ENCODE data around the gene CD38. TPM values are rescaled to one million over a fixed set of nuclear protein-coding genes. Genes with fewer than 3 reads are reported as not detected.

Gene CD38
- polyA plus RNA-seq, 2 of the 4 experiments (the other 2 are of a cell fraction) = 7.8 to 12.4 TPM

GRCh38 chr4:15771216-15772058, 6.7 kb upstream of the CD38 start:
- Histone ChIP-seq H3K4me1 (peaks cover 36% of the 10 kb centered on the region), H3K27ac (no peak overlapping the region; a peak in 1 of 6 replicates), H3K4me2 (no peak overlapping the region), H3K9me3 (no peaks in the 10 kb centered on the region), H3K4me3 (no peak overlapping the region)
- ChIA-PET POLR2A (no interaction called here), CTCF (interaction anchor here (1.0 to 2.0 kb wide), 2 partner anchors 15 to 66 kb away, joined by 3 to 6 read pairs; no protein-coding TSS in a partner anchor)
- ATAC-seq (no peak), DNase-seq (ENCODE audit: low read depth in 1 of 2, low spot score in 1 of 2) (no peak), FAIRE-seq (no peak)
- 54% methylated on average over 3 of the region's 3 CpGs for WGBS (ENCODE audit: missing lambda C conversion rate)
- TF ChIP-seq RAD21 (conservative IDR thresholded peaks at IDR 0.05 in 1 of 2, IDR thresholded peaks at IDR 0.05 in 1 of 2) = no peak
- no peak for TF ChIP-seq ZSCAN20 (CRISPR knock-in tag; IDR thresholded peaks at IDR 0.05)
- no peak for TF ChIP-seq MYC (IDR thresholded peaks at IDR 0.05; ENCODE audit: borderline replicate concordance, low read length)
- no peak for TF ChIP-seq PBX3 (IDR thresholded peaks at IDR 0.05)
- no peak for TF ChIP-seq MAZ (IDR thresholded peaks at IDR 0.05; ENCODE audit: borderline replicate concordance, low read depth, low read length)
- TF ChIP-seq CHD4 (IDR thresholded peaks at IDR 0.05; ENCODE audit: borderline replicate concordance) = no peak
- TF ChIP-seq RARB (CRISPR knock-in tag; IDR thresholded peaks at IDR 0.05) = no peak
- TF ChIP-seq JUNB (IDR thresholded peaks at IDR 0.05) = no peak
- no peak for TF ChIP-seq HES2 (IDR thresholded peaks at IDR 0.05)
- no peak for TF ChIP-seq KDM1A (IDR thresholded peaks at IDR 0.05; ENCODE audit: low read depth)
- TF ChIP-seq SREBF2 (IDR thresholded peaks at IDR 0.05) = no peak
- no peak for TF ChIP-seq HOXA7 (CRISPR knock-in tag; IDR thresholded peaks at IDR 0.05)
- TF ChIP-seq ATOH8 (CRISPR knock-in tag; IDR thresholded peaks at IDR 0.05; ENCODE audit: low read depth) = no peak
- no peak for TF ChIP-seq RFX5 (IDR thresholded peaks at IDR 0.05)
- no peak for TF ChIP-seq NPAS2 (CRISPR knock-in tag; IDR thresholded peaks at IDR 0.05; ENCODE audit: borderline replicate concordance)
- TF ChIP-seq RNF2 (IDR thresholded peaks at IDR 0.05; ENCODE audit: borderline replicate concordance, low read depth) = no peak
- TF ChIP-seq HOXB13 (CRISPR knock-in tag; IDR thresholded peaks at IDR 0.05; ENCODE audit: low read depth) = no peak

GRCh38 chr4:15774020-15774420, 4.1 kb upstream of the CD38 start:
- peak overlapping the region; percentile 62 to 67; a peak in 5 of 6 replicates for H3K27ac ChIP-seq
- ChIA-PET CTCF (interaction anchor here (1.1 to 1.9 kb wide), 3 partner anchors 182 to 425 kb away, joined by 3 to 6 read pairs (median 4); no protein-coding TSS in a partner anchor), POLR2A (no interaction called here)
- FAIRE-seq = no peak
- peak overlapping the region; percentile 56 for H3K4me2 ChIP-seq
- no peaks in the 10 kb centered on the region for H3K9me3 ChIP-seq
- H3K4me1 ChIP-seq = peaks cover 39% of the 10 kb centered on the region
- ATAC-seq = peak; percentile 79 to 82
- WGBS (ENCODE audit: missing lambda C conversion rate) = 10% methylated on average over 4 of the region's 4 CpGs
- peak; percentile 15 to 94 for DNase-seq (ENCODE audit: low read depth in 1 of 2, low spot score in 1 of 2)
- no peak overlapping the region for H3K4me3 ChIP-seq
- TF ChIP-seq HOXB13 (CRISPR knock-in tag; IDR thresholded peaks at IDR 0.05; ENCODE audit: low read depth) (peak; percentile 44; the same call in 1 of the 2 replicates), ZNF302 (CRISPR knock-in tag; IDR thresholded peaks at IDR 0.05) (peak; percentile 52; the same call in 1 of the 2 replicates), HOXB5 (CRISPR knock-in tag; IDR thresholded peaks at IDR 0.05) (peak; percentile 76), GATA3 (IDR thresholded peaks at IDR 0.05; ENCODE audit: borderline replicate concordance) (peak; percentile 54; the same call in 1 of the 2 replicates), FOSL2 (IDR thresholded peaks at IDR 0.05) (no peak), FOSL2 (CRISPR knock-in tag; IDR thresholded peaks at IDR 0.05) (peak; percentile 82), USF2 (IDR thresholded peaks at IDR 0.05) (peak; percentile 74), MAX (IDR thresholded peaks at IDR 0.05) (peak; percentile 59; the same call in 1 of the 2 replicates), FOSB (CRISPR knock-in tag; IDR thresholded peaks at IDR 0.05) (no peak), REST (IDR thresholded peaks at IDR 0.05) (no peak), JUN (IDR thresholded peaks at IDR 0.05) (0 out of 5 replicates have a peak, but pooled peaks of 1 of the 2 experiments have one; percentile 42), E2F6 (IDR thresholded peaks at IDR 0.05; ENCODE audit: borderline replicate concordance, low read depth) (peak; percentile 61; the same call in 1 of the 2 replicates), ESRRA (IDR thresholded peaks at IDR 0.05; ENCODE audit: borderline replicate concordance, low read length) (no peak)
